BLaER1 (cell line): ENCODE measurements around the gene DYNC1LI2.

Experiments
- H3K27ac ChIP-seq: shearing (Covaris generic); formaldehyde crosslinking; 2 replicates; pipeline ENCODE4 v1.8.1; 2022
- H3K27me3 ChIP-seq: shearing (Covaris generic); formaldehyde crosslinking; 2 replicates; pipeline ENCODE4 v1.8.1; 2022
- H3K36me3 ChIP-seq: shearing (Covaris generic); formaldehyde crosslinking; 2 replicates; pipeline ENCODE4 v1.8.1; 2022
- H3K4me1 ChIP-seq: shearing (Covaris generic); formaldehyde crosslinking; 2 replicates; pipeline ENCODE4 v1.8.1; 2022
- H3K4me2 ChIP-seq: shearing (Covaris generic); formaldehyde crosslinking; 2 replicates; pipeline ENCODE4 v1.8.1; 2022
- H3K4me3 ChIP-seq: shearing (Covaris generic); formaldehyde crosslinking; 2 replicates; pipeline ENCODE4 v1.8.1; 2022
- H3K9ac ChIP-seq: shearing (Covaris generic); formaldehyde crosslinking; 2 replicates; pipeline ENCODE4 v1.8.1; 2022
- H3K9me3 ChIP-seq: shearing (Covaris generic); formaldehyde crosslinking; 2 replicates; pipeline ENCODE4 v1.8.1; 2022
- H4K20me1 ChIP-seq: shearing (Covaris generic); formaldehyde crosslinking; 2 replicates; pipeline ENCODE4 v1.8.1; 2022
- Cebpa-rat ChIP-seq: shearing (Covaris generic); IDR thresholded peaks from 2 replicates; pipeline ENCODE4 v1.8.1; 2022

Gene DYNC1LI2

GRCh38 chr16:66676599-66676998 is 74.8 kb downstream of the DYNC1LI2 start:
- Histone ChIP-seq H3K4me1 (no peaks in the 10 kb centered on the region), H3K9ac (no peak overlapping the region), H3K27me3 (no peaks in the 10 kb centered on the region), H3K36me3 (no peaks in the 10 kb centered on the region), H3K4me3 (no peak overlapping the region), H3K4me2 (no peak overlapping the region), H3K27ac (no peak overlapping the region), H4K20me1 (no peaks in the 10 kb centered on the region), H3K9me3 (no peaks in the 10 kb centered on the region)
- TF ChIP-seq Cebpa-rat = no peak

- H3K4me3 ChIP-seq = no peak overlapping the region
- TF ChIP-seq Cebpa-rat = no peak
- no peak overlapping the region for H3K4me2 ChIP-seq
Measured at GRCh38 chr16:66673691-66674090, 77.7 kb downstream of the DYNC1LI2 start.

More at GRCh38 chr16:66673691-66674090, 77.7 kb downstream of the DYNC1LI2 start:
- H3K4me1 ChIP-seq = no peaks in the 10 kb centered on the region
- no peak overlapping the region for H3K9ac ChIP-seq
- H3K36me3 ChIP-seq = no peaks in the 10 kb centered on the region
- H4K20me1 ChIP-seq = no peaks in the 10 kb centered on the region
- H3K27ac ChIP-seq = no peak overlapping the region
- H3K9me3 ChIP-seq = no peaks in the 10 kb centered on the region
- H3K27me3 ChIP-seq = no peaks in the 10 kb centered on the region
